DMS79 (cell line): ENCODE measurements around the gene FRMD3.
A peak's percentile ranks its signal among the peaks of the same experiment; 100 is the strongest.
"Not testable (repeated sequence)": the region's sequence is repeated elsewhere in the genome, so short reads cannot be mapped to it uniquely, and the experiment has no call there.

Source experiments
- DNase-seq: peaks from one replicate; lab custom pipeline; 2025; lab: John Stamatoyannopoulos, UW

FRMD3 gene

DNA sequence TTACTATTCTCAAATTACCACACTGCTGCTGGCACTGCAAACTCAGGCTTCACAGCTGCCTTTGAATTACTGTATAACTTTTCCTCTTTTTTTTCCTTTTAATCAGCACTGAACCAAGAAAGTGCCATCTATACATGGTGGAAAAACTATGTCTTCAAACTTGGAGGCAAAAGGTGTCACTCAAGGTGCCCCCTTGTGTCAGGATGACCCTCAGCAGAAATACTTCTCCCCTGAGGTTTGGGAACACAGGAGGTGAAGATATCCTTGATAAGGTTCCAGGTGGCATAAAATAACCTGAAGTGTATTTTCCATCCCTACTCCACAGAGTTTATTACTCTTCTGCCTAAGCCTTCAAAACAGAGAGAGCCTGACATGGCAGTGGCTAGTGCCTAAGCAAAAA is 14.5 kb downstream of the FRMD3 start:
- DNase-seq: no peak

DNA sequence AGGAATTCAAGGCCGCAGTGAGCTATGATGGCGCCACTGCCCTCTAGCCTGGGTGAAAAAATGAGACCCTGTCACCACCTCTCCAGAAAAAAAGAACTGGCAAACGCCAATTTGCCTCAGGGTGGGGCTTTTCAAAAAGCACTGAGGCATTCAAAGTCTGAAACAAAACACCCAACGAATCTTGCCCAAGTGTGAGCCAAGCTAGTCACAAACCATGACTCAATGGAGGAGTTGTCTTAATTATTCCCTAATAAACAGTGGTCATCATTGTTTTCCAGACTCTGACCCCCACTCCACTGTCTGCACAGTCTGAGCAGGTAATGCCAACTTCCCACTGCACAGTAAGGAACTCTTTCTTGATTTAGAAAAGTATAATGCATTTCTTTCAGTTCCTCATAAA is 16.8 kb downstream of the FRMD3 start:
- DNase-seq: peak; percentile 29

DNA sequence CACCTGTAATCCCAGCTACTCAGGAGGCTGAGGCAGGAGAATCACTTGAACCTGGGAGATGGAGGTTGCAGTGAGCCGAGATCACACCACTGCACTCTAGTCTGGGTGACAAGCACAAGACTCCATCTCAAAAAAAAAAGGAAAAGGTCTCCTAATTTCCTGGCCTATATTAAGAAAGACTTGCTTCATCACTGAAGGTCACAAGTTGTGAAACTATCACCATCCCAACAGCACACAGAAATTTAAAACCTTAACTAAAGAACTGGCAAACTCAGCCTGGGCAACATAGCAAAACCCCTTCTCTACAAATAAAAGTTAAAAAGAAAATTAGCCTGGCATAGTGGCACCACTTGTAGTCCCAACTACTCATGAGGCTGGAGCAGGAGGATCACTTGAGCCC is 17.2 kb downstream of the FRMD3 start:
- no peak for DNase-seq

GRCh38 chr9:83520292-83520691 is 17.9 kb downstream of the FRMD3 start:
- DNase-seq: no peak

DNA sequence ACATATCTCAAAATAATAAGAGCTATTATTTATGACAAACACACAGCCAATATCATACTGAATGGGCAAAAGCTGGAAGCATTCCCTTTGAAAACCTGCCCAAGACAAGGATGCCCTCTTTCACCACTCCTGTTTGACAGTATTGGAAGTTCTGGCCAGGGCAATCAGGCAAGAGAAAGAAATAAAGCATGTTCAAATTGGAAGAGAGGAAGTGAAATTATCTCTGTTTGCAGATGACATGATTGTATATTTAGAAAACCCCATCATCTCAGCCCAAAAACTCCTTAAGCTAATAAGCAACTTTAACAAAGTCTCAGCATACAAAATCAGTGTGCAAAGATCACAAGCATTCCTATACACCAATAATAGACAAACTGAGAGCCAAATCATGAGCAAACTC is 20.2 kb downstream of the FRMD3 start:
- DNase-seq: not testable (repeated sequence)

- no peak for DNase-seq
Measured at GRCh38 chr9:83514767-83515166, 23.4 kb downstream of the FRMD3 start.

DNA sequence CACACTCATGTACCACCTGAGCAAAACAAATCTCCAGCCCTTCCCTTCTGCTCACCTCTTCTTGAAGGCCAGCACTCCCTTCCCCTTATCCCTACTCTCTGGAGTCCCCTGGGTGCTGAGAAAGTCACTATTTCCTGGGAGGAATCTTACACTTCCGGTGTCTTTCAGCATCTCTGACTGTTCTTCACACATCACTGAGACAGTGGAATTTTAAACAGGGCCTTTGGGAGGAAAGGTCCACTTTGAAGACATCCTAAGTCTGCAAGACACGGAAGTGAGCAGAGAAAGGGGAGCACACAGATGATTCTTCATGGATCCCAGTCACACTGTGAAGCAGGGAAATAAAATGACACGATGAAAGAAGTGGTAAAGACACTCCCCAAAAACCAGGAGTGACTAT is 25.6 kb downstream of the FRMD3 start:
- DNase-seq: no peak

GRCh38 chr9:83511051-83511450 is 27.1 kb downstream of the FRMD3 start:
- DNase-seq: peak; percentile 83

DNA sequence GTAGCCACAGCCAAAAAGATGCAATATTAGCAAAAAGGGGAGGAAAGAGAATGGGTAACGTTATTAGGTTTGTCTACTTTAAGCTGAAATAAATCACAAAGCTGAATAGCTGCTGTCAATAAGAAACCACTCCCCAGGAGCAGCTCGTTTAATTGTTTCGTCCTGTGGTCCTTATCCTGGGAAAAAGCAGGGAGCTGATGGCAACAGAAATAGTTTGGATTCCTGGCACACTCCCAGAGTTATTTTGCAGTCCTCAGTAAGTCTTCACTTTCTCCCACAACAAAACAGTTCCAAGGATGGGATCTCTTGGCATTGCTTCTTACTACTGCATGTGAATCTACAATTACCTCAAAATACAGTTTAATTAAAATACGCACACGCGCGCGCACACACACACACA is 28.8 kb downstream of the FRMD3 start:
- DNase-seq: no peak

DNA sequence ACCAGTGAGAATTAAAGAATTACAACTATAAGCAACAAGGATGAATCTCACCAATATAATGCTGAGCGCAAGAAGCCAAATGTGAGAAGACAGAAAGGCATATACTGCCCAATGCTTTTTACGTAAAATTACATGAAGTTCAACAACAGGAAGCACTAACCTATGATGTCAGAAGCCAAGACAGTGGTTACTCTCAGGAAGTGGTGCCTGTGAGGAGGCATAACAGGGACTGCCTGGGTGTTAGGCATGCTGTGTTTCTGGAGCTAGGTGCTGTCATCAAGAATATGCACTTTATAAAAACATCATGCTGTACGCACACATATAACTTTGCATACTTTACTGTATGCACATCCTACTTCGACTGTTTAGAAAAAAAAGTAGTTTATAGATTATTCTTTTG is 30.1 kb downstream of the FRMD3 start:
- no peak for DNase-seq

GRCh38 chr9:83505282-83505681 is 32.9 kb downstream of the FRMD3 start:
- DNase-seq: peak; percentile 54

DNA sequence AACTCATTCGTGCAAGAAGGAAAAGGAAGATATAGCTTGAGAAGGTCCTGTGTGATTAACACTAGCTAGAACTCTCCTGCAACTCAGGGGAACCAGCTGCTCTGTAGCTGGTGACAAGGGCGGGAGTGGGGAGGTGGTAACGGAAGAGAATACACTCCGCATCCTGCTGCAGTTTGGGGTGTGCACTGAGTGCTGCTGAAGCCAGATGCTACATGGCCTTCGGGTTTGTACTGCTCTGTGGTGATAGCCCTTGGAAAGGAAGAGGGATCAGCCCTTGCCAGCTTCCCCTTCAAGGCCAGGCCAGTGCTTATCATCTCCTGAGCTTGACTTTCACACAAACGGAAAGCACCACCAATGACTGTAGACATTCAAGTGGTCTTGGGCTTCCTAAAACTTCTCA is 34.3 kb downstream of the FRMD3 start:
- no peak for DNase-seq

GRCh38 chr9:83501565-83501964 is 36.6 kb downstream of the FRMD3 start:
- DNase-seq: no peak

- no peak for DNase-seq
Measured at GRCh38 chr9:83497441-83497840, 40.8 kb downstream of the FRMD3 start.

DNA sequence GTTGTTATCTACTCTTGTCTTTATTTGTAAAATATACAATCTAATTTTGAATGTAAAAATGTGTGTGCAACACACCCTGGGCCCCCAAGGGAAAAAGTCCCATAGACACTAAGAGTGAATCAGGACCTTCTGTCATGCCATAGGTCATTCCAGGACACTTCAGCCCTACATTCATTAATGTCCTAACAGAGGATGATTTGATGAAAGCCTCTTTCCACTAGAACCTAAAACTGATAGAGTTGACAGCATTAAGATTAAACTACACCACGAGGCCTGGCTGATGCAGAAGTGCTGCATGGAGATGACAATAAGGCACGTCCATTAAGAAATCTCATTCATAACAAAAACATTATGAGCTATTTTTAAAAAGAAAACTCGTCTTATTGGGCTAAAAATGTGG is 46.2 kb downstream of the FRMD3 start:
- no peak for DNase-seq

- DNase-seq: no peak
Measured at GRCh38 chr9:83491413-83491812, 46.8 kb downstream of the FRMD3 start.

DNA sequence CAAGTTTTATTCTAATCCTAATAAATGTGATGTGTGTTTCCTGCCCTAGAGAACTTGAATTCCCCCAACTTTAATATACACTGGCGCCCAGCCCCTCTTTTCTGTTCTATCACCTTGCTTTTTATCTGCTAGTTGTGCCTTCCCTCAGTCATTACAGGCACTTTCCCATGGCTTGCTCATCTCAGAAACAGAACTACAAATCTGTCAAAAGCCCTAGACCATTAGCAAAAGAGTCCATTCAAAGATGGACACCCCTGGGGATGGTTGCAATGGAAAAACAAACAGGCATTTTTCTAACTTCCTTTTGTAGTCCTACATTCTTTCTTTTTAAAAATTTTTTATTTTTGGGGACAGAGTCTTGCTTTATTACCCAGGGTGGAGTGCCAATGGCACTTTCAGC is 48.2 kb downstream of the FRMD3 start:
- no peak for DNase-seq

- no peak for DNase-seq
Measured at GRCh38 chr9:83484990-83485389, 53.2 kb downstream of the FRMD3 start.

DNA sequence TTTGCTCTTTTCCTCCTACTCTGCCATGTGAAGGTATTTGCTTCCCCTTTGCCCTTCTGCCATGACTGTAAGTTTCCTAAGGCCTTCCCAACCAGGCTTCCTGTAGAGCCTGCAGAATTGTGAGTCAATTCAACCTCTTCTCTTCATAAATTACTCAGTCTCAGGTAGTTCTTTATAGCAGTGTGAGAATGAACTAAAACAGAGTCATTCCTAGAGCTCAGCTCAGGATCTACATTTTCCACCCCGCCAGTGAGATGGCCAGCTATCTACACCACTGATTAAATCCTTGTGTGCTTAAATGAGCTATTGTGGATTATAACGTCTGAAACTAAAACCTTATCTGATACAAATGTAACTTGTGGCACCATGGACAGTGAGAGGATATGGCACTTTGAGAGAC is 55.0 kb downstream of the FRMD3 start:
- no peak for DNase-seq

GRCh38 chr9:83479765-83480164 is 58.4 kb downstream of the FRMD3 start:
- no peak for DNase-seq

DNA sequence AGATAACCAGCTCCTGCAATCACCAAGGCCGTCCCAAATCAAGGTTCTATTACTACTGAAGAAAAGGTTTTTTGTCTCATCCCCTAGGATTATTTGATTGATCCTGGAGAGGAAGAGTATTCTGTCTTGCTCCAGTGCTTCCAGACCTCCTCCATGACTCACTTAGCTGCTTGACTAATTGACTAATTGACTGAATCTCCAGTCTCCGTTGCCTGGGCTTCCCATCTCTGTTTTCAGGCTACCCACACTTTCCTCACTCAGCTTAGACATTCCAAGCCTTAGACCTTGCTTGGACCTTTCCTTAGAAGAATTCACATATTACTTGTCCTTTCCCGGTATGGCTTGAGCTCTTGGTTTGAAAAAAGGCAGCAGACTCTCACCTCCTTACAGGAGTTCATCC is 60.6 kb downstream of the FRMD3 start:
- DNase-seq: no peak

DNA sequence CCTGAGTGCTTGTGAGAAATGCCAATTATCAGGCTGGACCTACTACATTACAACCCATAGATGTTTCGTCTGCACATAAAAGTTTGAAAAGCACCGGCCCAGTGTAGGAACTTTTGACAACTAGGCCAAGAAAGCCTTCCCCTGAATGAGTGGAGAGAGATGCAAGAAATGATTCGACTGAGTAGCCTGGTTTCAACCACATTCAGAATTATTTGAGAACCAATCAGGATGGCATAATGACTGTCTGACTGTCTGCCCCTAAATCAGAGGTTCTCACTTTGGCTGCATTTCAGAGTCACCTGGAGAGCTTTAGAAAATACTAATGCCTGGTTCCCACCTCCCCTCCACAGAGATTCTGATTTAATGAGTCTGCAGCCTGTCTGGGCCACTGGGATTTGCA is 61.1 kb downstream of the FRMD3 start:
- DNase-seq: no peak

DNA sequence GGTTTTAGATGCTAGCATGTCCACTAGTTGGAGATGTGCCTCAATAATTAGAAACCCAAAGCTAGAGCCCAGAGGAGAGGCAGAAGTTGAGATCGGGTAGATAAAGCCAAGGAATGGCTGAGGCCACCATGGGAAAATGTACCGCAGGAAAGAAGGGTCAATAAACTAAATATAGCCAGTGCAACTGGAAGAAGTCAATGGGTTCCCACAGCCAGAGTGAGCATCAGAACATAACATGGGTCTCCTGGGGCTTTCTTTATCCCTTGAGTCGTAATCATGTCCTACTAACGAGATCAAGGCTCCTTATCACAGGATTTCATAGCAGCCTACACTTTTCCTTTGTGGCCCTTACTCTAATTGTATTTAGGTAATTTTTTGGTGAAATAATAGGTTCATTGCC is 61.7 kb downstream of the FRMD3 start:
- no peak for DNase-seq

DNA sequence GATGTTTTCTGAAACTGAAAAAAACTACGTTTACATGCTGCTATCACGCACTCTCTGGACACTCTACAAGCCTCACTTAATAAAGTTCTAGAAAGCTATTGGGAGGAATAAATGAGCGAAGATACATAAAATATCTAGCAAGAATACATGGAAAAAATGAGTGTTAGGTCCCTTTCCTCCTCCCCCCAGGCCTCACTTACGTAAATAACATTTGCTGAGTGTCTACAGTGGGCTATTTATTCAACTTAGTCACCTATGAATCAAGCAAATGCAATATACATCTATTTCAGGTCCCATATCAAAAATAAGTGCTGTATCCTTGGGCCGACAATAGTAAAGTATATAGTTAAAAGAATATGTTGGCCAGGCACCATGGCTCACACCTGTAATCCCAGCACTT is 62.5 kb downstream of the FRMD3 start:
- no peak for DNase-seq

DNA sequence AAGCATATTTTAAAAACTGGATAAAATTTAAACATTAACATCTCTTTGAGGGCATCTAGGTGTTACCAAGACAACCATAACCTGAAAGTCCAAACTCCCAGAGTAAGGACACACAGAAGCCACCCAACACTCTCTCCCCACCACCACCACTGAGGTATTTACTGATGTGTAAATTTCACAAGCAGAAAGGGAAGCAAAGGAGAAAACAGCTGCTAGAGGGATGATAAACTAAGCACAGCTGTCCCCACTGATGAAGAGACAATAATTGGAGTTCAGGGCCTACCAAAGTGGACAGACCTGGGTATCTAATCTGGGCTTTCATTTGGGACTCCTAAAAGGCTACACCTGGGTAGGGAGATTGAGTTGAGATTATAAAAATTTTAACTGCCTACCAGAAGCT is 63.6 kb downstream of the FRMD3 start:
- DNase-seq: no peak
